SK-N-SH (cell line): Measurements from ENCODE around the gene PEPD. TPM values are rescaled to one million over a fixed set of nuclear protein-coding genes. Genes with fewer than 3 reads are reported as not detected.

ENCODE experiments used
- CTCF ChIA-PET: fragments of 300-600, 350-600 bp; formaldehyde crosslinking; extraction: SDS; loops from one replicate; lab custom pipeline; 2021; lab: Yijun Ruan, JAX
- POLR2A ChIA-PET: fragments of 350-600 bp; sonication (Branson Sonifier 250); formaldehyde crosslinking; extraction: SDS; loops from one replicate; lab custom pipeline; 2020; ENCODE audit warnings: antibody characterized with exemption, inconsistent platforms; lab: Yijun Ruan, JAX
- DNase-seq: peaks from one replicate; pipeline ENCODE4 v3.0.0; 2012
- H2AFZ ChIP-seq: fragments of 200-600 bp; sonication (generic); 2 replicates; pipeline ENCODE4 v1.8.1; 2016; ENCODE audit warnings: antibody characterized with exemption, mild to moderate bottlenecking, low read depth
- H3F3A ChIP-seq: fragments of 200-600 bp; sonication (generic); replicated peaks from 2 replicates; pipeline ENCODE3; 2016; ENCODE audit warnings: antibody characterized with exemption, mild to moderate bottlenecking; ENCODE audit not compliant: insufficient read depth
- H3K27ac ChIP-seq, 2 experiments: fragments of 200-500 bp in 1 of 2; fragments of 200-600 bp in 1 of 2; sonication (Bioruptor generic) in 1 of 2; sonication (generic), shearing (Covaris generic) in 1 of 2; 2 replicates each; pipeline versions ENCODE4 v1.5.1 to v1.6.1; 2014 to 2016; ENCODE audit warnings: low read depth in 2 of 2, inconsistent platforms in 1 of 2, low read length in 1 of 2, mild to moderate bottlenecking in 1 of 2, mixed read lengths in 1 of 2
- H3K27me3 ChIP-seq: fragments of 200-600 bp; sonication (generic), shearing (Covaris generic); 2 replicates; pipeline ENCODE4 v1.6.1; 2016; ENCODE audit warnings: mixed run types; ENCODE audit not compliant: insufficient read depth
- H3K36me3 ChIP-seq, 2 experiments: fragments of 200-500 bp in 1 of 2; fragments of 200-600 bp in 1 of 2; sonication (Bioruptor generic) in 1 of 2; sonication (generic) in 1 of 2; replicated peaks in 1 of 2; 2 replicates each; pipeline versions ENCODE3 to v1.5.1; 2014 to 2016; ENCODE audit warnings: low read length in 1 of 2, mild to moderate bottlenecking in 1 of 2; ENCODE audit not compliant: insufficient read depth in 2 of 2, control insufficient read depth in 1 of 2
- H3K4me1 ChIP-seq, 2 experiments: fragments of 200-500 bp in 1 of 2; fragments of 200-600 bp in 1 of 2; sonication (Bioruptor generic) in 1 of 2; sonication (generic), shearing (Covaris generic) in 1 of 2; 2 replicates each; pipeline versions ENCODE4 v1.5.1 to v1.6.1; 2014 to 2016; ENCODE audit warnings: low read depth in 1 of 2, low read length in 1 of 2, mixed run types in 1 of 2; ENCODE audit not compliant: insufficient read depth in 2 of 2, control insufficient read depth in 1 of 2
- H3K4me2 ChIP-seq: fragments of 200-600 bp; sonication (generic), shearing (Covaris generic); 2 replicates; pipeline ENCODE4 v1.6.1; 2017; ENCODE audit warnings: mixed run types
- H3K4me3 ChIP-seq, 2 experiments: fragments of 200-500 bp in 1 of 2; fragments of 200-600 bp in 1 of 2; sonication (Bioruptor generic) in 1 of 2; sonication (generic), shearing (Covaris generic) in 1 of 2; 2 replicates each; pipeline versions ENCODE4 v1.5.1 to v1.8.1; 2014 to 2016; ENCODE audit warnings: low read depth in 2 of 2, inconsistent platforms in 1 of 2, low read length in 1 of 2, mild to moderate bottlenecking in 1 of 2, mixed read lengths in 1 of 2, moderate library complexity in 1 of 2
- H3K79me2 ChIP-seq: fragments of 200-600 bp; sonication (generic); 2 replicates; pipeline ENCODE4 v1.8.1; 2017; ENCODE audit warnings: mild to moderate bottlenecking; ENCODE audit not compliant: insufficient read depth
- H3K9ac ChIP-seq: fragments of 200-600 bp; sonication (generic); 2 replicates; pipeline ENCODE4 v1.6.1; 2017; ENCODE audit warnings: mixed run types
- H3K9me2 ChIP-seq: fragments of 200-600 bp; sonication (generic); 2 replicates; pipeline ENCODE4 v1.6.1; 2017; ENCODE audit warnings: mixed run types
- H3K9me3 ChIP-seq: fragments of 200-600 bp; sonication (generic); 2 replicates; pipeline ENCODE4 v1.6.1; 2017; ENCODE audit warnings: mixed run types, mild to moderate bottlenecking, moderate library complexity
- H4K20me1 ChIP-seq: fragments of 200-600 bp; sonication (generic); 2 replicates; pipeline ENCODE4 v1.6.1; 2017; ENCODE audit warnings: mild to moderate bottlenecking, mixed run types; ENCODE audit not compliant: insufficient read depth
- FOXM1 ChIP-seq: IDR thresholded peaks from 2 replicates; pipeline ENCODE4 v1.4.0; 2012; ENCODE audit warnings: low read depth, mild to moderate bottlenecking
- MEF2A ChIP-seq: IDR thresholded peaks from 2 replicates; pipeline ENCODE4 v1.4.0; 2012; ENCODE audit warnings: low read depth, borderline replicate concordance
- NFIC ChIP-seq: IDR thresholded peaks from 2 replicates; pipeline ENCODE4 v1.4.0; 2012; ENCODE audit warnings: borderline replicate concordance
- PBX3 ChIP-seq: IDR thresholded peaks from 2 replicates; pipeline ENCODE4; 2012
- REST ChIP-seq: IDR thresholded peaks from 2 replicates; pipeline ENCODE4 v1.6.1; 2012; ENCODE audit warnings: mild to moderate bottlenecking, low read depth, low read length, moderate library complexity
- RXRA ChIP-seq: IDR thresholded peaks from 2 replicates; pipeline ENCODE4 v1.4.0; 2012; ENCODE audit warnings: low read depth, mild to moderate bottlenecking, borderline replicate concordance
- SMC3 ChIP-seq: IDR thresholded peaks from 2 replicates; pipeline ENCODE4 v1.6.1; 2012; ENCODE audit warnings: low read depth, low read length, improper control_type of control experiment
- TAF1 ChIP-seq: IDR thresholded peaks from 2 replicates; pipeline ENCODE4 v1.6.1; 2012; ENCODE audit warnings: low read depth, mild to moderate bottlenecking, low read length, moderate library complexity, borderline replicate concordance
- USF2 ChIP-seq: fragments of 150-350 bp; IDR thresholded peaks from 2 replicates; pipeline ENCODE4 v1.6.1; 2017; ENCODE audit warnings: antibody characterized with exemption, low read length, low read depth, borderline replicate concordance
- ZBTB33 ChIP-seq: IDR thresholded peaks from 2 replicates; pipeline ENCODE4 v1.4.0; 2012; ENCODE audit warnings: low read depth, borderline replicate concordance
- WGBS: methylation state at CpG from one replicate; pipeline ENCODE4 v1.1.6; 2017; ENCODE audit warnings: low lambda C conversion rate; 5-methylcytosine and 5-hydroxymethylcytosine counted together
- polyA plus RNA-seq, 3 experiments: library from polyadenylated mRNA; depleted of rRNA; stranded (reverse); fragments of >200 nt; gene quantifications; 2 replicates each; pipeline ENCODE4 v1.2.3, GENCODE V29; 2012

Gene PEPD
- polyA plus RNA-seq, 1 of the 3 experiments (the other 2 are of a cell fraction), result 88.9 TPM

GRCh38 chr19:33370783-33371182, 150.8 kb downstream of the PEPD start:
- Histone ChIP-seq H3F3A (peaks cover 15% of the 10 kb centered on the region), H3K36me3 (no peaks in the 10 kb centered on the region), H2AFZ (no peak overlapping the region), H3K9ac (no peak overlapping the region), H3K4me3 (no peak overlapping the region), H3K79me2 (peaks cover 18% of the 10 kb centered on the region), H3K9me2 (no peaks in the 10 kb centered on the region), H3K27me3 (no peaks in the 10 kb centered on the region; the same call in 1 of the 2 replicates), H3K27ac (no peak overlapping the region), H3K4me2 (no peak overlapping the region), H3K9me3 (no peaks in the 10 kb centered on the region), H3K4me1 (peaks cover 6 to 13% of the 10 kb centered on the region in 2 experiments; a peak in 2 of 4 replicates), H4K20me1 (peaks cover 16% of the 10 kb centered on the region)
- CTCF ChIA-PET, result interaction anchor here (1.2 kb wide), 1 partner anchor 70 kb away, joined by 3 read pairs; no protein-coding TSS in a partner anchor
- 75% methylated on average over 4 of the region's 4 CpGs for WGBS
- POLR2A ChIA-PET, result no interaction called here
- TF ChIP-seq PBX3 (no peak), USF2 (no peak), REST (no peak), ZBTB33 (no peak), SMC3 (no peak), TAF1 (no peak), RXRA (no peak), NFIC (no peak), MEF2A (no peak), FOXM1 (no peak)
- DNase-seq, result no peak
